ENCODE data around the gene DIP2C. TPM values are rescaled to one million over a fixed set of nuclear protein-coding genes. Genes with fewer than 3 reads are reported as not detected.
"Not testable (repeated sequence)": the region's sequence is repeated elsewhere in the genome, so short reads cannot be mapped to it uniquely, and the experiment has no call there.

Gene DIP2C
- total RNA-seq, 1 donor from 2014 or later: 30.8 TPM

GRCh38 chr10:600234-600633 is 89.2 kb downstream of the DIP2C start:
- H3K4me3 ChIP-seq: no peak overlapping the region
- no peak overlapping the region for H3K27ac ChIP-seq (replicated peaks)
- no peaks in the 10 kb centered on the region for H3K9me3 ChIP-seq (replicated peaks)
- peaks cover 53% of the 10 kb centered on the region for H3K4me1 ChIP-seq
- no peak for DNase-seq
- TF ChIP-seq CTCF (IDR thresholded peaks at IDR 0.05; ENCODE audit: borderline replicate concordance): no peak
- intact Hi-C loops (cut with micrococcal nuclease): no loop called here
- H3K27me3 ChIP-seq (ENCODE audit: low read depth): no peaks in the 10 kb centered on the region
- H3K36me3 ChIP-seq: no peaks in the 10 kb centered on the region

GRCh38 chr10:599767-600166 is 89.7 kb downstream of the DIP2C start:
- intact Hi-C loops (cut with micrococcal nuclease): no loop called here
- no peak for DNase-seq
- Histone ChIP-seq H3K9me3 (replicated peaks) (no peaks in the 10 kb centered on the region), H3K27me3 (ENCODE audit: low read depth) (no peaks in the 10 kb centered on the region), H3K27ac (replicated peaks) (no peak overlapping the region), H3K4me3 (no peak overlapping the region), H3K36me3 (no peaks in the 10 kb centered on the region), H3K4me1 (peaks cover 53% of the 10 kb centered on the region)
- TF ChIP-seq CTCF (IDR thresholded peaks at IDR 0.05; ENCODE audit: borderline replicate concordance): no peak

- Histone ChIP-seq H3K27ac (replicated peaks) (no peak overlapping the region), H3K9me3 (replicated peaks) (no peaks in the 10 kb centered on the region), H3K4me1 (peaks cover 58% of the 10 kb centered on the region), H3K27me3 (ENCODE audit: low read depth) (no peaks in the 10 kb centered on the region), H3K4me3 (no peak overlapping the region), H3K36me3 (no peaks in the 10 kb centered on the region)
- intact Hi-C loops (cut with micrococcal nuclease): no loop called here
- no peak for TF ChIP-seq CTCF (IDR thresholded peaks at IDR 0.05; ENCODE audit: borderline replicate concordance)
- DNase-seq: no peak
Measured at GRCh38 chr10:598415-599170, 90.9 kb downstream of the DIP2C start.

GRCh38 chr10:597976-598375 is 91.5 kb downstream of the DIP2C start:
- H3K4me3 ChIP-seq: no peak overlapping the region
- TF ChIP-seq CTCF (IDR thresholded peaks at IDR 0.05; ENCODE audit: borderline replicate concordance): no peak
- H3K27me3 ChIP-seq (ENCODE audit: low read depth): no peaks in the 10 kb centered on the region
- no peak for DNase-seq
- no peak overlapping the region for H3K27ac ChIP-seq (replicated peaks)
- H3K9me3 ChIP-seq (replicated peaks): no peaks in the 10 kb centered on the region
- peaks cover 62% of the 10 kb centered on the region for H3K4me1 ChIP-seq
- no peaks in the 10 kb centered on the region for H3K36me3 ChIP-seq
- intact Hi-C loops (cut with micrococcal nuclease): no loop called here

GRCh38 chr10:596725-597345 is 92.6 kb downstream of the DIP2C start:
- Histone ChIP-seq H3K27ac (replicated peaks) (no peak overlapping the region), H3K27me3 (ENCODE audit: low read depth) (no peaks in the 10 kb centered on the region), H3K4me1 (peaks cover 60% of the 10 kb centered on the region), H3K36me3 (no peaks in the 10 kb centered on the region), H3K9me3 (replicated peaks) (no peaks in the 10 kb centered on the region), H3K4me3 (no peak overlapping the region)
- intact Hi-C loops (cut with micrococcal nuclease): no loop called here
- no peak for DNase-seq
- no peak for TF ChIP-seq CTCF (IDR thresholded peaks at IDR 0.05; ENCODE audit: borderline replicate concordance)

GRCh38 chr10:596131-596530 is 93.3 kb downstream of the DIP2C start:
- H3K36me3 ChIP-seq; H3K27me3 ChIP-seq (ENCODE audit: low read depth); H3K9me3 ChIP-seq (replicated peaks); DNase-seq; intact Hi-C loops (cut with micrococcal nuclease); H3K4me3 ChIP-seq; H3K27ac ChIP-seq (replicated peaks): not testable (repeated sequence)
- peaks cover 56% of the 10 kb centered on the region for H3K4me1 ChIP-seq
